ENCODE results near the gene TOMM20L.
"Not testable (repeated sequence)": the region's sequence is repeated elsewhere in the genome, so short reads cannot be mapped to it uniquely, and the experiment has no call there.

The TOMM20L gene

GRCh38 chr14:58395562-58395811 is 243 bp upstream of the TOMM20L start:
- H3K4me1 ChIP-seq (ENCODE audit: control insufficient read depth, insufficient read depth, low read length): peaks cover 10% of the 10 kb centered on the region
- no peaks in the 10 kb centered on the region for H3K27me3 ChIP-seq (ENCODE audit: control insufficient read depth, insufficient read depth, low read length)
- H3K4me3 ChIP-seq (ENCODE audit: low read length): peak overlapping the region; percentile 70
- H3K4me2 ChIP-seq (ENCODE audit: low read length): peak overlapping the region; percentile 86
- H3K36me3 ChIP-seq (ENCODE audit: insufficient read depth, low read length): no peaks in the 10 kb centered on the region
- H3K9me3 ChIP-seq (replicated peaks; ENCODE audit: low read length): no peaks in the 10 kb centered on the region
- peak overlapping the region; percentile 77 for H3K9ac ChIP-seq (ENCODE audit: low read depth, low read length)

GRCh38 chr14:58397156-58397555 is 1.4 kb downstream of the TOMM20L start:
- no peaks in the 10 kb centered on the region for H3K36me3 ChIP-seq (ENCODE audit: insufficient read depth, low read length)
- H3K9me3 ChIP-seq (replicated peaks; ENCODE audit: low read length): no peaks in the 10 kb centered on the region
- no peaks in the 10 kb centered on the region for H3K27me3 ChIP-seq (ENCODE audit: control insufficient read depth, insufficient read depth, low read length)
- H3K4me1 ChIP-seq (ENCODE audit: control insufficient read depth, insufficient read depth, low read length): peaks cover 10% of the 10 kb centered on the region
- no peak overlapping the region for H3K9ac ChIP-seq (ENCODE audit: low read depth, low read length)
- H3K4me2 ChIP-seq (ENCODE audit: low read length): no peak overlapping the region
- H3K4me3 ChIP-seq (ENCODE audit: low read length): no peak overlapping the region

GRCh38 chr14:58398495-58398894 is 2.8 kb downstream of the TOMM20L start:
- H3K4me2 ChIP-seq (ENCODE audit: low read length): no peak overlapping the region
- peaks cover 10% of the 10 kb centered on the region for H3K4me1 ChIP-seq (ENCODE audit: control insufficient read depth, insufficient read depth, low read length)
- H3K9me3 ChIP-seq (replicated peaks; ENCODE audit: low read length): no peaks in the 10 kb centered on the region
- no peaks in the 10 kb centered on the region for H3K27me3 ChIP-seq (ENCODE audit: control insufficient read depth, insufficient read depth, low read length)
- no peaks in the 10 kb centered on the region for H3K36me3 ChIP-seq (ENCODE audit: insufficient read depth, low read length)
- H3K9ac ChIP-seq (ENCODE audit: low read depth, low read length): no peak overlapping the region
- no peak overlapping the region for H3K4me3 ChIP-seq (ENCODE audit: low read length)

- Histone ChIP-seq H3K9me3 (replicated peaks; ENCODE audit: low read length) (no peaks in the 10 kb centered on the region), H3K4me1 (ENCODE audit: control insufficient read depth, insufficient read depth, low read length) (peaks cover 10% of the 10 kb centered on the region), H3K27me3 (ENCODE audit: control insufficient read depth, insufficient read depth, low read length) (no peaks in the 10 kb centered on the region), H3K4me2 (ENCODE audit: low read length) (no peak overlapping the region), H3K36me3 (ENCODE audit: insufficient read depth, low read length) (no peaks in the 10 kb centered on the region), H3K4me3 (ENCODE audit: low read length) (no peak overlapping the region), H3K9ac (ENCODE audit: low read depth, low read length) (no peak overlapping the region)
Measured at GRCh38 chr14:58398895-58399294, 3.2 kb downstream of the TOMM20L start.

- H3K4me2 ChIP-seq (ENCODE audit: low read length): no peak overlapping the region
- H3K4me1 ChIP-seq (ENCODE audit: control insufficient read depth, insufficient read depth, low read length): no peaks in the 10 kb centered on the region
- no peaks in the 10 kb centered on the region for H3K27me3 ChIP-seq (ENCODE audit: control insufficient read depth, insufficient read depth, low read length)
- H3K9ac ChIP-seq (ENCODE audit: low read depth, low read length): no peak overlapping the region
- no peaks in the 10 kb centered on the region for H3K9me3 ChIP-seq (replicated peaks; ENCODE audit: low read length)
- no peak overlapping the region for H3K4me3 ChIP-seq (ENCODE audit: low read length)
- no peaks in the 10 kb centered on the region for H3K36me3 ChIP-seq (ENCODE audit: insufficient read depth, low read length)
Measured at GRCh38 chr14:58401587-58401986, 5.9 kb downstream of the TOMM20L start.

GRCh38 chr14:58408681-58409215 is 13.0 kb downstream of the TOMM20L start:
- H3K9me3 ChIP-seq (replicated peaks; ENCODE audit: low read length): no peaks in the 10 kb centered on the region
- peaks cover 40% of the 10 kb centered on the region for H3K36me3 ChIP-seq (ENCODE audit: insufficient read depth, low read length)
- H3K9ac ChIP-seq (ENCODE audit: low read depth, low read length): no peak overlapping the region
- H3K4me3 ChIP-seq (ENCODE audit: low read length): no peak overlapping the region
- H3K27me3 ChIP-seq (ENCODE audit: control insufficient read depth, insufficient read depth, low read length): no peaks in the 10 kb centered on the region
- H3K4me2 ChIP-seq (ENCODE audit: low read length): no peak overlapping the region
- H3K4me1 ChIP-seq (ENCODE audit: control insufficient read depth, insufficient read depth, low read length): no peaks in the 10 kb centered on the region

- H3K27me3 ChIP-seq (ENCODE audit: control insufficient read depth, insufficient read depth, low read length): no peaks in the 10 kb centered on the region
- peaks cover 41% of the 10 kb centered on the region for H3K36me3 ChIP-seq (ENCODE audit: insufficient read depth, low read length)
- no peaks in the 10 kb centered on the region for H3K4me1 ChIP-seq (ENCODE audit: control insufficient read depth, insufficient read depth, low read length)
- no peak overlapping the region for H3K4me3 ChIP-seq (ENCODE audit: low read length)
- no peak overlapping the region for H3K4me2 ChIP-seq (ENCODE audit: low read length)
- H3K9ac ChIP-seq (ENCODE audit: low read depth, low read length): no peak overlapping the region
- H3K9me3 ChIP-seq (replicated peaks; ENCODE audit: low read length): no peaks in the 10 kb centered on the region
Measured at GRCh38 chr14:58414845-58415244, 19.1 kb downstream of the TOMM20L start.

- H3K4me3 ChIP-seq (ENCODE audit: low read length): no peak overlapping the region
- H3K27me3 ChIP-seq (ENCODE audit: control insufficient read depth, insufficient read depth, low read length): no peaks in the 10 kb centered on the region
- peaks cover 34% of the 10 kb centered on the region for H3K36me3 ChIP-seq (ENCODE audit: insufficient read depth, low read length)
- H3K4me2 ChIP-seq (ENCODE audit: low read length): no peak overlapping the region
- no peaks in the 10 kb centered on the region for H3K9me3 ChIP-seq (replicated peaks; ENCODE audit: low read length)
- no peak overlapping the region for H3K9ac ChIP-seq (ENCODE audit: low read depth, low read length)
- H3K4me1 ChIP-seq (ENCODE audit: control insufficient read depth, insufficient read depth, low read length): no peaks in the 10 kb centered on the region
Measured at GRCh38 chr14:58415636-58416547, 20.2 kb downstream of the TOMM20L start.

- H3K4me3 ChIP-seq (ENCODE audit: low read length); H3K9ac ChIP-seq (ENCODE audit: low read depth, low read length); H3K4me2 ChIP-seq (ENCODE audit: low read length); H3K27me3 ChIP-seq (ENCODE audit: control insufficient read depth, insufficient read depth, low read length); H3K4me1 ChIP-seq (ENCODE audit: control insufficient read depth, insufficient read depth, low read length); H3K9me3 ChIP-seq (replicated peaks; ENCODE audit: low read length): not testable (repeated sequence)
- H3K36me3 ChIP-seq (ENCODE audit: insufficient read depth, low read length): peaks cover 38% of the 10 kb centered on the region
Measured at GRCh38 chr14:58416934-58417333, 21.2 kb downstream of the TOMM20L start.

- Histone ChIP-seq H3K36me3 (ENCODE audit: insufficient read depth, low read length) (peaks cover 2% of the 10 kb centered on the region), H3K9ac (ENCODE audit: low read depth, low read length) (peak overlapping the region; percentile 96), H3K4me3 (ENCODE audit: low read length) (peak overlapping the region; percentile 93), H3K27me3 (ENCODE audit: control insufficient read depth, insufficient read depth, low read length) (no peaks in the 10 kb centered on the region), H3K4me1 (ENCODE audit: control insufficient read depth, insufficient read depth, low read length) (peaks cover 21% of the 10 kb centered on the region), H3K4me2 (ENCODE audit: low read length) (peak overlapping the region; percentile 84), H3K9me3 (replicated peaks; ENCODE audit: low read length) (no peaks in the 10 kb centered on the region)
Measured at GRCh38 chr14:58426670-58427280, 31.0 kb downstream of the TOMM20L start.

GRCh38 chr14:58427281-58428117 is 31.8 kb downstream of the TOMM20L start, which contains the start of the genes KIAA0586 and TIMM9:
KIAA0586 (plus strand) TSS chr14:58427719; CDS start chr14:58428265, 546 bp downstream.
TIMM9 (minus strand) TSS chr14:58427531; CDS start chr14:58411945, 15,586 bp downstream.
- H3K36me3 ChIP-seq (ENCODE audit: insufficient read depth, low read length): no peaks in the 10 kb centered on the region
- H3K4me3 ChIP-seq (ENCODE audit: low read length): peak within 1 kb of the TSS; percentile 93
- H3K4me1 ChIP-seq (ENCODE audit: control insufficient read depth, insufficient read depth, low read length): peaks cover 21% of the 10 kb centered on the region
- H3K9me3 ChIP-seq (replicated peaks; ENCODE audit: low read length): no peaks in the 10 kb centered on the region
- peak within 1 kb of the TSS; percentile 84 for H3K4me2 ChIP-seq (ENCODE audit: low read length)
- H3K9ac ChIP-seq (ENCODE audit: low read depth, low read length): peak within 1 kb of the TSS; percentile 96
- H3K27me3 ChIP-seq (ENCODE audit: control insufficient read depth, insufficient read depth, low read length): no peaks in the 10 kb centered on the region
